Measurements from ENCODE around the gene DNM2.
A peak's percentile ranks its signal among the peaks of the same experiment; 100 is the strongest.

DNM2 gene

GRCh38 chr19:10848230-10848856, 130.5 kb downstream of the DNM2 start, which contains the start of gene C19orf38:
Gene C19orf38 (plus strand): TSS chr19:10848415. CDS start chr19:10848509, 94 bp downstream.
- Histone ChIP-seq H3K4me3 (replicated peaks; ENCODE audit: insufficient read depth, low read length) (peak within 1 kb of the TSS; percentile 58), H3K27me3 (ENCODE audit: insufficient read depth, poor library complexity, severe bottlenecking) (no peaks in the 10 kb centered on the region), H3K27ac (replicated peaks) (peak within 1 kb of the TSS; percentile 85)
- no peak for TF ChIP-seq REST (IDR thresholded peaks at IDR 0.05; ENCODE audit: insufficient replicate concordance, low read depth)
- TF ChIP-seq CTCF (IDR thresholded peaks at IDR 0.05; ENCODE audit: insufficient read depth, low read length), result no peak
- TF ChIP-seq POLR2AphosphoS5 (IDR thresholded peaks at IDR 0.05; ENCODE audit: low read depth), result peak; percentile 67; the same call in 1 of the 2 replicates
- peak; percentile 10; the same call in 1 of the 2 replicates for TF ChIP-seq SPI1 (IDR thresholded peaks at IDR 0.05; ENCODE audit: borderline replicate concordance, low read depth)
- TF ChIP-seq GABPA (IDR thresholded peaks at IDR 0.05; ENCODE audit: low read depth), result no peak
- peak in 1 of 2 experiments; percentile 95 for DNase-seq (ENCODE audit: low read depth in 1 of 2, low spot score in 1 of 2)

- no peak for DNase-seq (ENCODE audit: low read depth in 1 of 2, low spot score in 1 of 2)
- no peak overlapping the region for H3K4me3 ChIP-seq (replicated peaks; ENCODE audit: insufficient read depth, low read length)
- H3K27ac ChIP-seq (replicated peaks), result no peak overlapping the region
- H3K27me3 ChIP-seq (ENCODE audit: insufficient read depth, poor library complexity, severe bottlenecking), result no peaks in the 10 kb centered on the region
- TF ChIP-seq SPI1 (IDR thresholded peaks at IDR 0.05; ENCODE audit: borderline replicate concordance, low read depth) (no peak), POLR2AphosphoS5 (IDR thresholded peaks at IDR 0.05; ENCODE audit: low read depth) (no peak), CTCF (IDR thresholded peaks at IDR 0.05; ENCODE audit: insufficient read depth, low read length) (no peak), GABPA (IDR thresholded peaks at IDR 0.05; ENCODE audit: low read depth) (no peak), REST (IDR thresholded peaks at IDR 0.05; ENCODE audit: insufficient replicate concordance, low read depth) (no peak)
These were observed 132.8 kb downstream of the DNM2 start for GRCh38 chr19:10850631-10851030.

- Histone ChIP-seq H3K27me3 (ENCODE audit: insufficient read depth, poor library complexity, severe bottlenecking) (no peaks in the 10 kb centered on the region), H3K27ac (replicated peaks) (no peak overlapping the region), H3K4me3 (replicated peaks; ENCODE audit: insufficient read depth, low read length) (no peak overlapping the region)
- DNase-seq (ENCODE audit: low read depth in 1 of 2, low spot score in 1 of 2), result no peak
- TF ChIP-seq POLR2AphosphoS5 (IDR thresholded peaks at IDR 0.05; ENCODE audit: low read depth) (no peak), REST (IDR thresholded peaks at IDR 0.05; ENCODE audit: insufficient replicate concordance, low read depth) (no peak), GABPA (IDR thresholded peaks at IDR 0.05; ENCODE audit: low read depth) (no peak), SPI1 (IDR thresholded peaks at IDR 0.05; ENCODE audit: borderline replicate concordance, low read depth) (no peak), CTCF (IDR thresholded peaks at IDR 0.05; ENCODE audit: insufficient read depth, low read length) (no peak)
These were observed 134.4 kb downstream of the DNM2 start for GRCh38 chr19:10852098-10852800.
